HG03103 (cell line): ENCODE results near the gene SNX30.

Source experiments
- ATAC-seq: cut with Tn5 transposase; IDR thresholded peaks from one replicate; pipeline ENCODE4 v1.9.1; 2021; ENCODE audit warnings: low read depth; ENCODE audit not compliant: unreplicated experiment

The SNX30 gene

GRCh38 chr9:112777914-112778313 lies 27.4 kb downstream of the SNX30 start:
- no peak for ATAC-seq

- no peak for ATAC-seq
Measured at GRCh38 chr9:112780450-112781036, 30.0 kb downstream of the SNX30 start.

GRCh38 chr9:112782218-112782617 lies 31.7 kb downstream of the SNX30 start:
- no peak for ATAC-seq

GRCh38 chr9:112783551-112783954 lies 33.0 kb downstream of the SNX30 start:
- ATAC-seq: no peak

- ATAC-seq: no peak
Measured at GRCh38 chr9:112784020-112784785, 33.6 kb downstream of the SNX30 start.

GRCh38 chr9:112785986-112786385 lies 35.4 kb downstream of the SNX30 start:
- no peak for ATAC-seq

GRCh38 chr9:112786829-112787520 lies 36.4 kb downstream of the SNX30 start:
- ATAC-seq: no peak

GRCh38 chr9:112787978-112788377 lies 37.4 kb downstream of the SNX30 start:
- ATAC-seq: no peak

GRCh38 chr9:112789473-112789872 lies 38.9 kb downstream of the SNX30 start:
- ATAC-seq: no peak

- no peak for ATAC-seq
Measured at GRCh38 chr9:112789891-112790774, 39.6 kb downstream of the SNX30 start.

- no peak for ATAC-seq
Measured at GRCh38 chr9:112792670-112793069, 42.1 kb downstream of the SNX30 start.

- peak; percentile 79 for ATAC-seq
Measured at GRCh38 chr9:112793213-112793810, 42.8 kb downstream of the SNX30 start.

- no peak for ATAC-seq
Measured at GRCh38 chr9:112794731-112795130, 44.2 kb downstream of the SNX30 start.

GRCh38 chr9:112795921-112796320 lies 45.4 kb downstream of the SNX30 start:
- no peak for ATAC-seq

- ATAC-seq: no peak
Measured at GRCh38 chr9:112796485-112796884, 45.9 kb downstream of the SNX30 start.

GRCh38 chr9:112809351-112809848 lies 58.8 kb downstream of the SNX30 start:
- peak; percentile 99 for ATAC-seq

- ATAC-seq: no peak
Measured at GRCh38 chr9:112809906-112810305, 59.3 kb downstream of the SNX30 start.

- ATAC-seq: no peak
Measured at GRCh38 chr9:112810696-112811490, 60.3 kb downstream of the SNX30 start.

- no peak for ATAC-seq
Measured at GRCh38 chr9:112811518-112811917, 61.0 kb downstream of the SNX30 start.
